ENCODE data around the gene PTDSS2.
"Not testable (repeated sequence)": the region's sequence is repeated elsewhere in the genome, so short reads cannot be mapped to it uniquely, and the experiment has no call there.

The PTDSS2 gene

DNA sequence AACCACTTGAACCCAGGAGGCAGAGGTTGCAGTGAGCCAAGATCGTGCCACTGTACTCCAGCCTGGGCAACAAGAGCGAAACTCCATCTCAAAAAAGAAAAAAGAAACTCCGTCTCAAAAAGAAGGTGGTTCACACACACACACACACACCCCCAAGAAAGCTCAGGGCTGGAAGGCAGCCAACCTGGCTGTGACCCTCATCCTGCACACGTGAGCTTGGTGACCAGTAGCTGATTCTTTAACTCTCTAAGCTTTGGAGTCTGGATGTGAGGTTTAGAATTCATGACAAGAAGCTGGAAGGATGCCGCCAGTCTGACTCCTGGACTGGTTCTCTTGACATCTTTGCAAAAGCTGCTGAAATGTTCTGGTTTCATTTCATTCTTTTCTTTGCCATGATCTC, 58.9 kb downstream of the PTDSS2 start:
- DNase-seq: no peak

DNA sequence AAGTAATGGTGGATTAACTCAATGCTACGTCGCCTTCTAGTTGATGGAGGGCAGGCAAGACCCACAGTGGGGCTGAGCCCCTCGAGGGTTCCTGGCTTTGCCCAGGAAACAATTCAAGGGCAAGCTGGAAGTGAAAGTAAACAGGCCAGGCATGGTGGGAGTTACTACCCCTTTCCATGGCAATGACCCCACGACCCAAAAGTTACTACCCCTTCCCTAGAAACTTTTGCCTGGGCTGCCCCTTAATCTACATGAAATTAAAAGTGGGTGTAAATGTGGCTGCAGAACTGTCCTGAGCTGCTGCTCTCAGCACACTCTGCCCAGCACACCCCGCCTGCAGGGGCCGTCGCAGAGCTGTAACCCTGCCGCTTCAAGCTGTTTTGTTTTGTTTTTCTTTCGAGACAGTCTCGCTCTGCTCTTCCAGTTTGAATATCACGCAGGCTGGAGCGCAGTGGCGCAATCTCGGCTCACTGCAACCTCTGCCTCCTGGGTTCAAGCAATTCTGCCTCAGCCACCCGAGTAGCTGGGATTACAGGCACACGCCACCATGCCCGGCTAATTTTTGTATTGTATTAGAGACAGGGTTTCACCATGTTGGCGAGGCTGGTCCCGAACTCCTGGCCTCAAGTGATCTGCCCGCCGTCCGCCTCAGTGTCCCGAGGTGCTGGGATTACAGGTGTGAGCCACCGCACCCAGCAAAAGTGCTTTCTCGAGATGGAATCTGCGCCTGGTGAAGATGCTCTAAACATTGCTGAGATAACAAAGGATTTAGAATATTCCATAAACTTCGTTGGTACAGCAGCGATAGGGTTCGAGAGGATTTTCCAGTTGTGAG, 62.9 kb downstream of the PTDSS2 start:
- DNase-seq: no peak

DNA sequence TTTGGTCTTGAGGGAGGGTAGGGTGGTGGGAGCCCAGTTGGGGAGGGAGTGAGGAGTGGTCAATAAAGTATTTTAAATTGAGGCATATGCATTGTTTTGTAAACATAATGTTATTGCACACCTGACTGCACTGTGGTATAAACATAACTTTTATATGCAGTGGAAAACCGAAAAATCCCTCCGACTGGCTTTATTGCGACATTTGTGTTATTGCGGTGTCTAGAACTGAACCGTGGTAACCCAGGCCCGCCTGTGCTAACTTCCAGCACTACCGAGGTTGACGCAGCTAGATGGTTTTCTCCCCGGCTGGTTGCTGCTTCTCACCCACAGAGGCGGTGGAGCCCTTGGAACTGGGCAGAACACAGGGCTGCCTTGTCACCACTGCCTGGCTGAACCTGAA, 64.5 kb downstream of the PTDSS2 start:
- no peak for DNase-seq

DNA sequence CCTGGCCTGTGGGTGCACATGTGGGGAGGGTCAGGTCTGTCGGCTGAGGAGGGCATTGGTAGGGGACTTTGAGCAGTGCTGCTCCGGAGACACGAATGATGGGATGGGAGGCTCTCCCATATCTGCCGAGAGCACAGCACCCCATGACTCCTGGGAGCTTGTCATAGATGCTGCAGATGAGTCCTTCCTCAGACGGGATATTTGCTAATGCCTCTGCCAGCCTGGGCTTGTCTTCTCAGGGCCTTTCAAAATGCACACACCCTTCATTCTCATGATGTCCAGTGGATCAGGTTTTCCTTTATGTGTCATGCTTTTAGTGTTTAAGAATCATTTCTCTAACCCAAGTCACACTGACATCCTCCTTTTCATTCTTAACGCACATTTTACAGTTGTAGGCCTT, 65.1 kb downstream of the PTDSS2 start:
- no peak for DNase-seq

DNA sequence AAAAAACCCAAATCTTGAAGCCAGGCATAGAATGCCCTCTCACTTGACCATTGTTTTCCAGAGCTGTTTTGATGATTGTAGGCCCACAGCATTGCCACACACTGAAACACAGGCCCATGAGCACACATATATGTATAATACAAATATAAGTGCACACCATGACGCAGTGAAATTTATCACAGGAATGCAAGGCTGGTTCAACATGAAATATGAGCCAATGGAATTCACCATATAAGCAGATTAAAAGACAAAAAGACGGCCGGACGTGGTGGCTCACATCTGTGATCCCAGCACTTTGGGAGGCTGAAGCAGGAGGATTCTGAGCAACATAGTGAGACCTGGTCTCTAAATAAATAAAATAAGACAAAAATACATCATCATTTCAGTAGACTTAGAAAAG, 66.3 kb downstream of the PTDSS2 start:
- DNase-seq: no peak

DNA sequence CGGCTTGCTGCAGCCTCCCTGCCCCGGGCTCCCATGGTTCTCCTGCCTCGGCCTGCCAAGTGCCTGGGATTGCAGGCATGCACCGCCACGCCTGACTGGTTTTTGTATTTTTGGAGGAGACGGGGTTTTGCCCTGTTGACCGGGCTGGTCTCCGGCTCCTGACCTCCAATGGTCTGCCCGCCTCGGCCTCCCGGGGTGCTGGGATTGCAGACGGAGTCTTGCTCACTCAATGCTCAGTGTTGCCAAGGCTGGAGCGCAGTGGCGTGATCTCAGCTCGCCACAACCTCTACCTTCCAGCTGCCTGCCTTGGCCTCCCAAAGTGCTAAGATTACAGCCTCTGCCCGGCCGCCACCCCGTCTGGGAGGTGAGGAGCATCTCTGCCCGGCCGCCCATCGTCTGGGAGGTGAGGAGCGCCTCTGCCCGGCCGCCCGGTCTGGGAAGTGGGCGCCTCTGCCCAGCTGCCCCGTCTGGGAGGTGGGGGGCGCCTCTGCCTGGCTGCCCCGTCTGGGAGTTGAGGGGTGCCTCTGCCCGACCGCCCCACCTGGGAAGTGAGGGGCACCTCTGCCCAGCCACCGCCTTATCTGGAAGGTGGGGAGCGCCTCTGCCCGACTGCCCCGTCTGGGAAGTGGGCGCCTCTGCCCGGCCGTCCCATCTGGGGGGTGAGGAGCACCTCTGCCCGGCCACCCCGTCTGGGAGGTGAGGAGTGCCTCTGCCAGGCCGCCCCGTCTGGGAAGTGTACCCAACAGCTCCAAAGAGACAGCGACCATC, 67.0 kb downstream of the PTDSS2 start:
- DNase-seq: not testable (repeated sequence)

DNA sequence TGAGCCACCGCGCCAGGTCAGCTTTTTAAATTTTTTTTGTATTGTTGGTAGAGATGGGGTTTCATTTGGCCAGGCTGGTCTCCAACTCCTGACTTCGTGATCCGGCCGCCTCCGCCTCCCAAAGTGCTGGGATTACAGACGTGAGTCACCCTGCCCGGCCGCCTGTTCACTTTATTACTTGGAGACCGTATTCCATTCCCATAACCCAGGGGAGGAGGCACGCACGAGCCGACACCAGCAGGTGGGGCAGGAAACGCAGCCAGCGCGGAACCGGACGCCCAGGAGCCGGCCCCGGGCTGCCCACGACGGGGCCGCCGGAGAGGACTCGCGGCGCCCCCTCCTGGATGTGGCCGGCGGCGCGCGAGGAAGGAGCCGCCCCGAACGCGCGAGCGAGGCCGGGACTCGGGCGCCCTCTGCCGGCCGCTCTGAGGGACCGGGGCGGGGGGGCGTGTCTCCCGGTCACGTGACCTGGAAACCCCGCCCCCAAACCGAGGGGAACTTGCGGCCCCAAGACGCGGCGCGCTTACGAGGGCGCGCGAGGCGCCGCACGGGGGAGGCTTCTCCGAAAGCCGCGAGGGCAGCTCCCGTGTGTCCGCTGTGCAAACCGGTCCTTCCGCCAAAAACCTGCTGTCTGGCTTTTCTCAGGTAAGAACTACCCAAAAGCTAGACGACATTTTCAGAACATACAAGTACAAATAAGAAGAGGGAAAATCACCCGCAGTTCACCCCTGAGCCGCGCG, 68.6 kb downstream of the PTDSS2 start:
- no peak for DNase-seq

DNA sequence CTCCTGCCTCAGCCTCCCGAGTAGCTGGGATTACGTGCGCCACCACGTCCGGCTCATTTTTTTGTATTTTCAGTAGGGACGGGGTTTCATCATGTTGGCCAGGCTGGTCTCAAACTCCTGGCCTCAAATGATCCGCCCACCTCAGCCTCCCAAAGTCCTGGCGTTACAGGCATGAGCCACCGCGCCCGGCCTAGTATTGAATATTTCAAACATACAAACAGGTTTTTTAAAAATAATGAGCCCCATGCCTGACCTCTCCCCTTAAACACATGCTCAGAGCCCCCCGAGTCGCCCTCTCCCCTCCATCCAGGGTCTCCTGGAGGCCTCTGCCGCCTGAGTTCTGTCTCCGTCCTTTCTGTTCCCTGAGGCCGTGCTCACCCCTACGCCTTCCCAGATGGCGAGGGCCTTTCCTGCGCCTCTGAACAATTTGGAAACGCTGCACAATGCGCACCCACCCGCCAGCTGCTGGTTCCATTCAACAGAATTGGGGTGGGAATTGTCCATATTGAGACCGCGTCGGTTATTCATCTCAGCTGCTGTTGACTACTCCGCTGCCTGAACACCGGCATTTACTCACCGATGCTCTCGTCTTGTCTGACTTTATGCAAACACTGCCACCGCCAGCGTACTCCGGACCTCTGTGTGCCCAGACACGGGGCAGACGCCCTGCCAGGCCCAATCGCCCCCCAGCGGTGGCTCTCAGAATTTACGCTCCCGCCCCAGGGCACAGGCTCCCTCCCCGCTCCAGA, 70.5 kb downstream of the PTDSS2 start:
- no peak for DNase-seq

DNA sequence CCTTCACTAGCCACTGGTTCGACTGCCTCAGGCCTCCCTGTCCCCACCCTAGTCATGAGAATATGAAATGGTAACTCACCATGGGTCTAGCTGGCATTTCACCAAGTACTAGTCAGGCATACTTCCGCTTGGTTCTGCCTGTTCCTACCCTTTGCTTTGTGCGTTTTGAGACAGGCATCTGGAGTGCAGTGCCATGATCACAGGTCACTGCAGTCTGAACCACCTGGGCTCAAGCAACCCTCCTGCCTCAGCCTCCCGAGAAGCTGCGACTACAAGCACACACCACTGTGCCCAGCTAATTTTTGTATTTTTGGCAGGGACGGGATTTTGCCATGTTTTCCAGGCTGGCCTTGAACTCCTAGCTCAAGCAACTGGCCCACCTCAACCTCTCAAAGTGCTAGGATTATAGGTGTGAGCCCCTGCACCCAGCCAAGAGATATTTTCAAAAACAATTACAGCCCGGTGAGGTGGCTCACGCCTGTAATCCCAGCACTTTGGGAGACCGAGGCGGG, 71.2 kb downstream of the PTDSS2 start:
- DNase-seq: no peak

DNA sequence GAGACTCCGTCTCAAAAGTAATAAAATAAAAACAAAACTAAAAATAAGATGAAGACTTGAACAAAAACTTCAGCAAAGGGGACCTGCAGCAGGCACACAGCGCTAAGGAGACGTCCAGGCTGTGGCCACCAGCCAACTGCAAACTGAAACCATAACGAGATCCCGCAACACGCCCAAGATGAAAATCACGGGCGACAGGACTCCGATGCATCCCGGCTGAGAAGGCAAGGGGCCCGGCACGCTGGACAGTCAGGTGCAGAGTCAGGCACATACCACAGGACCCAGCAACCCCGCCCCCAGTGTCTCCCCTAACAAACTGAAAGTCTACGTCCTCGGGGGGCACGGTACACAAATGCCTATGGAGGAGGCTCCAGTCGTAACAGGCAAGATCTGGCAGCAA, 76.1 kb downstream of the PTDSS2 start:
- no peak for DNase-seq

DNA sequence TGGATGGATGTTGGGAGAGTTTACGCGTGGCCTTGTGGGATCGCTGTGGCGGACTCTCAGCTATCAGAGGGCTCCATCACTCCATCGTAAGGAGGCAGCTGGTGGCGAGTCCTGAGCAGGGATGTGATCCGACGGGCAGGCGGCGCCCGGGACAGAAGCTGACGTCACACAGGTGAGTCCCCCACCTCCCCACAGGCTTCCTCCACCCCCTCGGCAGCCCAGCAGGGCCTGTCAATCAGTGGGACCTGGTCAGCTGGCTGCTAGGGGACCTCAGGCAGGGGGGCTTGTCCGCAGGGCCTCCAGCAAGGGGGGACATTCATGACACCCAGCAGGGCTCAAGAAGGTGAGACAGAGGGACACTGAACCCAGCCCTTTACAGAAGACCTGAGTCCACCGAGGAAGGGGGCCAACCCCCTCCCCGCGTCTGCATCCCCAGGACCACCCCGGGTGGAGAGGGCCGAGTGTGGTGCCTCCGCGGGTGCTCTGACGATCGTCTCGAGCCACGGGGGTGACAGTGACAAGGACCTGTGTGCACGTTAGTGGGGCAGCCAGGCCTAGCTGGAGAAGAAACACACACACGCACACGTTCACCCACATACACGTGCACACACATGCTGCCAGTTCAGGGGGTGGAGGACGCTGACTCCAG, 78.2 kb downstream of the PTDSS2 start:
- DNase-seq: no peak

DNA sequence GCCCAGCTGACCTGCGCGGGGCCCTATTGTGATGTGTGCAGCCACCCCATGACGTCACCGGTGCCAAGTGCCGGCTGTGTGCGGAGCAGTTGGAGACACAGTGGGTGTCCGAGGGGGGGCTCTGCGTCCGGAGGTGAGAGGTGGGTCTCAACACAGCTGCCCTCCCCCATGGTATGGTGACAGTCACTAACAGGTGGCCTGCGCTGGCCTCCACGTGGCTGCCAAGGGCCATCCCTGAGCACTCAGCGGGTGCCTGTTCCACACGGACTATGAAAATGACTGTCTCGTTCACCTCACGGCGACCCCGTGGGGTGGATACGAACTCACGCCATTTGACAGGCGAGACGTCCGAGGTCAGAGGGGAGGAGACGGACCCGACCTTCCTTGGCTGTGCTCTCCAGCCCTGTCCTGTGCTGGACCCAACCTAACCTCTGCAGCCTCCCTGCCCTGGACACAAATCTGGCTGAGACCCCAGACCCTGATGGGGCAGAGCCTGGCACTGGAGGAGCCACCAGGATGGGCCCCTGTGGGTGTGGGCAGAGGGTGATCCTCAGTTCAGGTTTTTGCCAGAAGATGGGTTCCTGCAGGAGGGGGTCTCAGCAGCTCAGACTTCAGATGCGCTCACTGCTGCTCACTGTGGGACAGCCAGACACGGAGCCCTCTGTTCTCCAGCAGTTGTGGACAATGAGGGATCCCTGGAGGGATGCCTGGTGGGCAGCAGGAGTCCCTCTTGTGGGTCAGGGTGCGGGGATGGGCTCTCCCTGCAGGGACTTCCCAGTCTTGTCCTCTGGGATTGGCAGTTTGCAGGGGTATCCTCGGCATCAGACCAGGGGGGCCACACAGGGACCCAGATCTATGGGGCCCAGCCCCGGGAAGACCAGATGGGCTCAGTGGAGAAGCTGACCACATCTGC, 79.0 kb downstream of the PTDSS2 start:
- no peak for DNase-seq

DNA sequence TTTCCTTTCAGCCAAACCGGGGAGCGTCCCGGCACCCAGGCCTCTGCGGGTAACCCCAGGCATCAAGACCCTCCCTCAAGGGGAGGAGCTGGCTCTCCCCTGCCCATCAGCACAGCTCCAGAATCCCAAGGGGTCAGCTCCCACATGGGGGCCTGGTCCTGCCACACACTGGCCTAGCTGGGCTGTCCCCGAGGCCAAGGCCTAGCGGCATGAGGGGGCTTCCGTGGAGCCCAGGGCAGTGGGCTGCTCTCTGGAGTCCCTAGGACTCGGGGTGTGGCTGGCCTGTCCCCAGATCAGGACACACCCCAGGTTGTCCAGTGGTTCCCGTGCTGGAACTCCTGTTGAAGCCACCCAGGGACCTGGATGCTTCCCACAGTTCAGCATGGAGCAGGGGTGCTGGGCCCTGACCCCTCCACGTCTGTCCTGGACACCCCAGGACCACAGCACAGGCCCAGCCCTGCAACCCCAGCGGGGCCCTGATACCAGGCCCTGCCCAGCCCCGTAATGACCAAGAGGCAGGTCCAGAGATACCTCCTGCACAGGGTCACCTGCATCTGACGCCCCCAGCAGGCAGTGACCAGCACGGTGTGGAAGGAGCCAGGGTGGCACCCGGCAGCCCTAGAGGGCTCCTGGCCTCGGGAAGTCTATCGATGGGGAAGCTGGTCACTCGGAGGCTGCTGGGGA, 79.8 kb downstream of the PTDSS2 start:
- no peak for DNase-seq

DNA sequence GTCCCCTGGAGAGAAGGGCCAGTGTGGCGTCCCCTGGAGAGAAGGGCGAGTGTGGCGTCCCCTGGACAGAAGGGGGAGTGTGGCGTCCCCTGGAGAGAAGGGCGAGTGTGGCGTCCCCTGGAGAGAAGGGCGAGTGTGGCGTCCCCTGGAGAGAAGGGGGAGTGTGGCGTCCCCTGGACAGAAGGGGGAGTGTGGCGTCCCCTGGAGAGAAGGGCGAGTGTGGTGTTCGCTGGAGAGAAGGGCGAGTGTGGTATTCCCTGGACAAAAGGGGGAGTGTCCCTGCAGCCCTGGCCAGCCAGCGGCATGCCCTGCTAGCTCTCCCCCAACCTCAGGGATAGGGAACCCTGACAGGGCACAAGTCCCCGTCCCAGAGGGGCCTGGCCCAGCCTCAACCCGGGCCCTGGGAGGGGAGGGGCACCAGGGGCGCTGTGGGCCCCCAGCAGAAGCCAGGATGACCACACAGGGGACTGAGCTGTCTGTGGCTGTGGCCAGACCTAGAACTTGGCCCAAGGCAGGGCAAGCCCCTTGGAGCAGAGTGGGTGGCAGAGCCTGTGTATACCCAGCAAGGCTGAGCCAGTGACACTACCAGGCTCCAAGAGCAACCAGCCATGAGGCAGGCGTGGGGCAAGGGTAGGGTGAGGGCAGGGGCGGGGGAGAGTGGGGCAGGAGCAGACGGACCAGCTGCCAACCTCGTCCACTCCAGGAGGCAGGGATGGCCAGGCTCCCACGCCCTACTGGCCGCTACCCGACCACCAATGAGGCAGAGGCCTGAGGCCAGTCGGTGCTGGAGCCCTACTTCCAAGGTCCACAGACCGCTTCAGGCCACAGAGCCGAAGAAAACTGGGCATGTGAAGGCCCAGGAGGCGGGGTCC, 81.1 kb downstream of the PTDSS2 start:
- no peak for DNase-seq

DNA sequence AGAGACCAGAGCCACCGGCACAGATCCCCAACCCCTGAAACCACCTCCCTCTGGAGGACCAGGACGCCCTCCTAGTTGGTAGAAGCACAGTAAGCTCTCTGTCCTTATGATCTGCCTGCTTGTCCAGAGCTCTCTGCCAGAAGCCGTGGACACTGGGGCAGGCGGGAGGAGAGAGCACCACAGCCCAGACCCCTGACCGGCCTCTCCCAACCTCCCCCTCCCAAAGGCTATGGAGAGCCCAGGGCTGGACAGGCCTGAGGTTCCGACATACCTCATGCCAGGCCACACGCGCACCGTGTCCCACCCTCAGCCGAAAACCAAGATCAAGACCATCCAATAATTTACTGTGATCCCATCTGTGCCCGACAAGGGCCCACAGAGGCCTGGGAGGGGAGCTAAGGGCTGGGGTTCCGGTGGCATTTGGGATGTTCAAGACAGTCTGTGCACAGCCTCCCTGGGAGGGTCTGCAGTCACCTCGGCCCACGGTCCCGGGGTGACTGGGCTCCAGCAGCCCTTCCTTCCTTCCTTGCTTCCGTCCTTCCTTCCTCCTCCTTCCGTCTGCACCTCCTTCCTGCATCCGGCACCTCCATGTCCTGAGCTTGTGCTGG, 81.9 kb downstream of the PTDSS2 start:
- DNase-seq: no peak

DNA sequence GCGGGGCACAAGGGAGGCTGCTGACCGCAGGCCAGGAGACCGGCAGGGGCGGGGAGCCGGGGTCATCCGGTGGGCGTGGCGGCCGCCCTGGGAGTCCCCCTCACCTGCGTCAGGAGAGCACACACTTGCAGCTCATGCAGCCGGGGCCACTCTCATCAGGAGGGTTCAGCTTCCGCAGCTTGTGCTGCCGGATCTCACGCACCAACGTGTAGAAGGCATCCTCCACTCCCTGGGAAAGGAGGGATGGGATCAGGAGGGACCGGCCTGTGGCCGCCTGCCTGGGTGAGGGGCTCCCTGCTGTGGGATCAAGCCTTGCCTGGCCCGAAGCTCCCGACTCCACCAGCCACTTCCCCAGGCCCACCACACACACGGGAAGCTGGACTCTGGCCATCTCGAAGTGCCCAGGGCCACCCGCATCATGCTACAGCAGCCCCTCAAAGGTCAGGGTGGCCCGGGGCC, 82.5 kb downstream of the PTDSS2 start:
- no peak for DNase-seq

DNA sequence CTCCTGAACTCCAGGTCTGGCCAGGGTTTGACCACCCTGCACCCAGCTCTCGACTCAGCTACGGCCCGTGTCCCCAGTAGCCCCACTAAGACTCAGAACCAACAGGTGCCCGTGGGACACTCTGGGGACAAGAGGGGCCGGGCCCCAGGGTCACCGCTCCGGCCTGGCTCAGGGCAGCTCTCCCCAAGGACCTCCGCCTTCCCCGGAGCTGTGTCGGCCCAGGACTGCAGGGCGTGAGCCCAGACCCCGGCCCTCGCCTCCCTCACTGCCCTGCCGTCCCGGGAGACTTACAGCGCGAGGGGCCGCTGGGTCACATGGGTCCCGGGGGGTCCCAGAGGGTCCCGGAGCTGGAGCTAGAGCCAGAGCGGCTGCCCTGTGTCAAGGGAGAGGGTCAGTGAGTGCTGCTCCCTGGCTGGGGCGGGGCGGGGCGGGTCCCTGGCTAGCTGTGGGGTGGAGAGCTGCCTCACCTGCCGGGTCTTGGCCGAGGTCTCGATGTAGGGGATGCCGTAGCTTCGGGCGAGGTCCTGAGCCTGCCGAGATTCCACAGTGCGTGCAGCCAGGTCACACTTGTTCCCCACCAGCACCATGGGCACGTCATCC, 83.0 kb downstream of the PTDSS2 start:
- no peak for DNase-seq

Data from NCI-H1105 treated with DMSO at 0.1 percent for 48 hours (cell line).